Upper lobe of left lung (tissue), 4 donors: ENCODE measurements around the gene SAMD4A.

Experiments used
- POLR2A ChIP-seq, 4 donors: fragments of 450-650 bp; IDR thresholded peaks; one replicate each; pipeline ENCODE4 v1.5.1; 2016 to 2017; ENCODE audit warnings: antibody characterized with exemption in 4 of 4, mild to moderate bottlenecking in 2 of 4
- POLR2AphosphoS5 ChIP-seq, 2 donors: sonication (generic); formaldehyde crosslinking; IDR thresholded peaks; one replicate each; pipeline ENCODE4 v1.5.1; 2017; ENCODE audit warnings: antibody characterized with exemption in 2 of 2
- TF ChIP-seq, protein P1 (sequence below), 6 experiments: fragments of 450-650 bp in 4 of 6; fragments of 200-600 bp in 2 of 6; sonication (generic) in 2 of 6; IDR thresholded peaks; one replicate each; pipeline ENCODE4 v1.5.1; 2016 to 2019; ENCODE audit warnings: antibody characterized with exemption in 6 of 6

DNA sequence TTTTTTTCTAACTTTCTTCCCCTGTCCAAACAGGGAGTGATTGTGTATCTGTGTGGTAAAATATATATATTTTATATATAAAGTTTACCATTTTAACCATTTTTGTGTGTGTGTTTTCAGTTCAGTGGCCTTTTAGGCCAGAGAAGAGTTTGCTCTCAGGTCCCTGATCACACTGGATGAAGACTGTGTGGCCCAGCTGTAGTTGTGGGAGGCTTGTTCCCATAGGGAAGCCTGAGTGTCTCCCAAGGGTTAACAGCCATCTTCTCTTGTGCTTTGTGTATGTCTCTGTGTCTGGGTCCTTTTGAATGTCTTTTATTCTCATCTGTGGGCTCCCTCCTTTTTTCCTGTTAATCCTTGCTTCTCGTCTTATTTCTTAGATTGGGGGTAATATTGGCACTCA, 33.8 kb upstream of the SAMD4A start:
- TF ChIP-seq, protein P1, sequence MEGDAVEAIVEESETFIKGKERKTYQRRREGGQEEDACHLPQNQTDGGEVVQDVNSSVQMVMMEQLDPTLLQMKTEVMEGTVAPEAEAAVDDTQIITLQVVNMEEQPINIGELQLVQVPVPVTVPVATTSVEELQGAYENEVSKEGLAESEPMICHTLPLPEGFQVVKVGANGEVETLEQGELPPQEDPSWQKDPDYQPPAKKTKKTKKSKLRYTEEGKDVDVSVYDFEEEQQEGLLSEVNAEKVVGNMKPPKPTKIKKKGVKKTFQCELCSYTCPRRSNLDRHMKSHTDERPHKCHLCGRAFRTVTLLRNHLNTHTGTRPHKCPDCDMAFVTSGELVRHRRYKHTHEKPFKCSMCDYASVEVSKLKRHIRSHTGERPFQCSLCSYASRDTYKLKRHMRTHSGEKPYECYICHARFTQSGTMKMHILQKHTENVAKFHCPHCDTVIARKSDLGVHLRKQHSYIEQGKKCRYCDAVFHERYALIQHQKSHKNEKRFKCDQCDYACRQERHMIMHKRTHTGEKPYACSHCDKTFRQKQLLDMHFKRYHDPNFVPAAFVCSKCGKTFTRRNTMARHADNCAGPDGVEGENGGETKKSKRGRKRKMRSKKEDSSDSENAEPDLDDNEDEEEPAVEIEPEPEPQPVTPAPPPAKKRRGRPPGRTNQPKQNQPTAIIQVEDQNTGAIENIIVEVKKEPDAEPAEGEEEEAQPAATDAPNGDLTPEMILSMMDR (IDR thresholded peaks at IDR 0.05) = no peak
- no peak for TF ChIP-seq POLR2A (IDR thresholded peaks at IDR 0.05)
- no peak for TF ChIP-seq POLR2AphosphoS5 (IDR thresholded peaks at IDR 0.05)
